ENCODE data around the gene GPRC6A.
A peak's percentile ranks its signal among the peaks of the same experiment; 100 is the strongest.

Gene GPRC6A

GRCh38 chr6:116783852-116784251, 45.0 kb downstream of the GPRC6A start:
- DNase-seq: no peak

- DNase-seq: peak; percentile 18
Measured at GRCh38 chr6:116779573-116780164, 49.2 kb downstream of the GPRC6A start.

GRCh38 chr6:116773886-116774285, 55.0 kb downstream of the GPRC6A start:
- no peak for DNase-seq

GRCh38 chr6:116772450-116772849, 56.4 kb downstream of the GPRC6A start:
- DNase-seq: no peak

- no peak for DNase-seq
Measured at GRCh38 chr6:116767715-116768114, 61.2 kb downstream of the GPRC6A start.

GRCh38 chr6:116766506-116767176, 62.2 kb downstream of the GPRC6A start:
- no peak for DNase-seq

GRCh38 chr6:116764961-116765841, 63.7 kb downstream of the GPRC6A start, which contains the start of gene FAM162B:
FAM162B (minus strand) TSS chr6:116765719; CDS start chr6:116765576, 143 bp downstream.
- peak; percentile 11 for DNase-seq

GRCh38 chr6:116764629-116764960, 64.3 kb downstream of the GPRC6A start:
- DNase-seq: no peak

GRCh38 chr6:116763906-116764628, 64.8 kb downstream of the GPRC6A start:
- DNase-seq: no peak

- DNase-seq: no peak
Measured at GRCh38 chr6:116763048-116763447, 65.8 kb downstream of the GPRC6A start.

- DNase-seq: no peak
Measured at GRCh38 chr6:116762235-116762634, 66.6 kb downstream of the GPRC6A start.

GRCh38 chr6:116761779-116762178, 67.1 kb downstream of the GPRC6A start:
- no peak for DNase-seq

- no peak for DNase-seq
Measured at GRCh38 chr6:116745176-116745575, 83.7 kb downstream of the GPRC6A start.

Data from fibroblast of skin of abdomen (primary cell).